ENCODE results near the gene CDC42BPA.

The CDC42BPA gene

DNA sequence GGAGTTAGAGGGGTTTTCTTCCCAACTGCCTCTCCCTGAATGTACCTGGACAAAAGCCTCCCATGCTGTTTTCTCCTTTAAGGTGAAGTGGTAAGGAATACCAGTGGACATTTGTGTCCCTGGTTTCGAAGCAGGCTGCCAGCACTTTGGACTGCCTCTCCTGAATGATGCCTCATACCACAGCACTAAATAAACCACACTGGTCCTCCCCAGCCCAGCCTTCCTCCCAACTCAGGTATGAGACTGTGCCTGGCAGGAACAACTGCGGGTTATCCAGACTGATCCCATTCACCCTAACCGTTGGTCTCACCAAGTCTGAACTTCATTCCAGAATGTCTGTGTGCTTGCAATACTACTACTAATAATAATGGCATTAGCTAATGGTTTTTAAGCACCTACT is 368.9 kb downstream of the CDC42BPA start:
- DNase-seq (ENCODE audit: low read depth): no peak
- TF ChIP-seq, protein P1, sequence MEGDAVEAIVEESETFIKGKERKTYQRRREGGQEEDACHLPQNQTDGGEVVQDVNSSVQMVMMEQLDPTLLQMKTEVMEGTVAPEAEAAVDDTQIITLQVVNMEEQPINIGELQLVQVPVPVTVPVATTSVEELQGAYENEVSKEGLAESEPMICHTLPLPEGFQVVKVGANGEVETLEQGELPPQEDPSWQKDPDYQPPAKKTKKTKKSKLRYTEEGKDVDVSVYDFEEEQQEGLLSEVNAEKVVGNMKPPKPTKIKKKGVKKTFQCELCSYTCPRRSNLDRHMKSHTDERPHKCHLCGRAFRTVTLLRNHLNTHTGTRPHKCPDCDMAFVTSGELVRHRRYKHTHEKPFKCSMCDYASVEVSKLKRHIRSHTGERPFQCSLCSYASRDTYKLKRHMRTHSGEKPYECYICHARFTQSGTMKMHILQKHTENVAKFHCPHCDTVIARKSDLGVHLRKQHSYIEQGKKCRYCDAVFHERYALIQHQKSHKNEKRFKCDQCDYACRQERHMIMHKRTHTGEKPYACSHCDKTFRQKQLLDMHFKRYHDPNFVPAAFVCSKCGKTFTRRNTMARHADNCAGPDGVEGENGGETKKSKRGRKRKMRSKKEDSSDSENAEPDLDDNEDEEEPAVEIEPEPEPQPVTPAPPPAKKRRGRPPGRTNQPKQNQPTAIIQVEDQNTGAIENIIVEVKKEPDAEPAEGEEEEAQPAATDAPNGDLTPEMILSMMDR (conservative IDR thresholded peaks at IDR 0.05; ENCODE audit: low read length): no peak
- H3K4me3 ChIP-seq (ENCODE audit: low read length): no peak overlapping the region

DNA sequence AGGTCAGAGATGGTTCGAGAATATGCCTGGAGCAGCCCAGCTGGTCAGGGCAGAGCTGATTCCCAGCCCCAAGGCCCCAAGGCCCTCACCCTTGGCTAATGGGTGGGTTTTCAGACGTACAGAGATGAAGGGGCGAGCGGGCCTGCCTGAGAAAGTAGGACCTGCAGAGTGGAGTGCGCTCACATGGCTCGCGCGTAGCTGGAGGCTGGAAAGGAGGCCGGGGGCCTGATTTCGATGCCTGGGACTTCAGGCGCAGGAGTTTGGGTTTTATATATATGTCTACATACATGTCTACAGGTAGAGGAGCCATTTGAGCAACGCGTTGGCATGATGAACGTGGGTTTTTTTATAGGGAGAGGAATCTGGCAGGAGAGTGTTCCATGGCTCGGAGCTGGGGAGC is 369.3 kb downstream of the CDC42BPA start:
- no peak overlapping the region for H3K4me3 ChIP-seq (ENCODE audit: low read length)
- TF ChIP-seq, protein P1 (conservative IDR thresholded peaks at IDR 0.05; ENCODE audit: low read length): no peak
- no peak for DNase-seq (ENCODE audit: low read depth)

DNA sequence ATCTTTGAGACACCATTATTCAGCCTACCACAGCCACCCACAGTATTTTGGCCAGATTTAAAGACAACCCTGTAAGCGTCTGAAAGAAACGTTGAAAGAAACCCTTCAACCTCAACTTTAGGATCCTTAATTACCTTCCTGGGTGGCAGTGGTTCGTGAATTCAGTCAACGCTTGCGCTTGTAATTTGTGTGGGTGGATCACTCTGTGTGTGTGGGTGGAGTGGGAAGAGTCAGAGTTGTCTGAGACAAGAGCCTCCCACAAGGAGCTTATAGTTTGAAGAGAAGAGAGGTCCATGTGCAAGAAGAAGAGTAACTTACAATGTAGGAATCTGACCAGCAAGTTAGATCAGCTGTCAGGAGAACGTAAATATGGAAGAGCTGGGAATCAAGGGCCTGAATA is 369.8 kb downstream of the CDC42BPA start:
- DNase-seq (ENCODE audit: low read depth): no peak

DNA sequence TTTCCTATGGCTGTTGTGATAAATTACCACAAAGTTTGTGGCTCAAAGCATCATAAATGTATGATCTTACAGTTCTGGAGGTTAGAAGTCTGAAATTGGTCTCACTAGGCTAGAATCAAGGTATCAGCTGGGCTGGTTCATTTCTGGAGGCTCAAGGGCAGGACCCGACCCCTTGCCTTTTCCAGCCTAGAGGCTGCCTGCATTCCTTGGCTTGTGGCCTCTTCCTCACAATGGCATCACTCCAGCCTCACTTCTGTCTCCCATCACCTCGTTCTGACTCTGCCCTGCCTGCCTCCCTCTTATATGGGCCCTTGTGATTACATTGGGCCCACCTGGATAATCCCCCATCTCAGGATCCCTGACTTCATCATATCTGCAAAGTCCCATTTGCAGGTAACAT is 370.2 kb downstream of the CDC42BPA start:
- TF ChIP-seq, protein P1 (conservative IDR thresholded peaks at IDR 0.05; ENCODE audit: low read length): no peak
- DNase-seq (ENCODE audit: low read depth): no peak
- H3K4me3 ChIP-seq (ENCODE audit: low read length): no peak overlapping the region

More for the DNA sequence above, 369.8 kb downstream of the CDC42BPA start:
- H3K4me3 ChIP-seq (ENCODE audit: low read length): no peak overlapping the region
- TF ChIP-seq, protein P1 (conservative IDR thresholded peaks at IDR 0.05; ENCODE audit: low read length): no peak

DNA sequence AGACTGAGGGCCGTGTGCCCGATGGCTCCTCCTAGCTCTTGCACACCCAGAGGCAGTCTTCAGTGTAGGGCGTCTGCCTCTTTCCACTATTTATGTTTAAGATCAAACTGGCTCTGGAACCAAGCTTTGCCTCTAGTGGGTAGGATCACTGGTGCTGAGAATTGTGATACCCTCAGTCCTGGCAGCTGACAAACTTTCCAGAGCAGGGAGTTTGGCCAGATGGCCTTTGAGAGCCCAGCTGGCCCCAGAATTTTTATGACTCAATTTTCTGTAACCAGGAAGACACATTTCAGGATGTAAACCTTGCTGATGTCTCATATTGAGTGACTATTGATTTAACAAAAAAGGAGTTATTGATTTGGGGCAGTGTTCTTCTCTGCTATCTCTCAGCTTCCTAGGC is 371.5 kb downstream of the CDC42BPA start:
- DNase-seq (ENCODE audit: low read depth): peak; percentile 11
- no peak overlapping the region for H3K4me3 ChIP-seq (ENCODE audit: low read length)
- TF ChIP-seq, protein P1 (conservative IDR thresholded peaks at IDR 0.05; ENCODE audit: low read length): no peak

DNA sequence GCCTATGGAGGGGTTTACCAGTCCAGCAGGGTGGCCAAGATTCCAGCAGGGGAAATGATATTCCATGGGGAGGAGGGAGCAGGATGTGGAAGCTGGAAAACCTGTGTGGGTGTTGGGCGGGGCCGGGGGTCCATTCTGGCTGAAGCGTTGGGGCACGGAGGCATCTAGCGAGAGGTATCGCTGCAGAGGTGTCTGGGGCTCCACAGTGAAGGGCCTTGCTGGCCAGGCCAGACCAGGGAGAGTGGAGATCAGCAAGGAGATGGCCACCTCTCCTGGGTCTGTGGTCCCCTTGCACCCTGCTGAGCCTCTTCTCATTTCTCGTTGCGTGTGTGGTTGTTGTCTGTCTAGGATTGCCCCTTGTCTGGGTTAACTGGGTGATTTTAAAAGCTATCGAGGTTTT is 372.0 kb downstream of the CDC42BPA start:
- TF ChIP-seq, protein P1 (conservative IDR thresholded peaks at IDR 0.05; ENCODE audit: low read length): no peak
- no peak overlapping the region for H3K4me3 ChIP-seq (ENCODE audit: low read length)

DNA sequence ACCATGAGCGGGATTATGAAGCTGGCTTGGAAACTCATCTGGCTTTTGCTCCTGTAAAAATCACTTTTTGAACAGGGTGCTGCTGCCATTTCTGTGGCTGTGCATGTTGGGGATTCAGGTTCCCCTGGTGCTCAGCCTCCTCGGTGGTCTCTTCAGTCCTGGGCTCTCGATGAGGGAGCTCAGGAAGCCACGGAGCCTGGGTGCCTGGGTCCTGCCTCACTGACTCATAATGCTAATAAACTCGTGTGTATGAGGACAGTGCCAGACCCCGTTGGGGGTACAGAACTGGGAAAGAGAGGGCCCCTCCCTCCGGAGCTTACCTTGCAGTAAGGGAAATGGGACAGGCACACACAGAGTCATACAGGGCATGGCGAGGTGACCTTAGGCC is 372.4 kb downstream of the CDC42BPA start:
- DNase-seq (ENCODE audit: low read depth): no peak
- TF ChIP-seq, protein P1 (conservative IDR thresholded peaks at IDR 0.05; ENCODE audit: low read length): no peak
- H3K4me3 ChIP-seq (ENCODE audit: low read length): no peak overlapping the region

More for the DNA sequence above, 372.0 kb downstream of the CDC42BPA start:
- no peak for DNase-seq (ENCODE audit: low read depth)

Measured in AG10803 (cell line).